ENCODE results near the gene PTPN18.

GRCh38 chr2:130390460-130391057, 34.7 kb downstream of the PTPN18 start:
- TF ChIP-seq CTCF (IDR thresholded peaks at IDR 0.05), result no peak
- TF ChIP-seq POLR2A (IDR thresholded peaks at IDR 0.05), result no peak
- TF ChIP-seq POLR2AphosphoS5 (IDR thresholded peaks at IDR 0.05), result no peak

Data from sigmoid colon (tissue), 4 donors.